Kidney glomerular epithelial cell (primary cell): Measurements from ENCODE around the gene NHSL1.

ENCODE experiments used
- DNase-seq: peaks from one replicate; lab custom pipeline; 2025; lab: John Stamatoyannopoulos, UW

Gene NHSL1

DNA sequence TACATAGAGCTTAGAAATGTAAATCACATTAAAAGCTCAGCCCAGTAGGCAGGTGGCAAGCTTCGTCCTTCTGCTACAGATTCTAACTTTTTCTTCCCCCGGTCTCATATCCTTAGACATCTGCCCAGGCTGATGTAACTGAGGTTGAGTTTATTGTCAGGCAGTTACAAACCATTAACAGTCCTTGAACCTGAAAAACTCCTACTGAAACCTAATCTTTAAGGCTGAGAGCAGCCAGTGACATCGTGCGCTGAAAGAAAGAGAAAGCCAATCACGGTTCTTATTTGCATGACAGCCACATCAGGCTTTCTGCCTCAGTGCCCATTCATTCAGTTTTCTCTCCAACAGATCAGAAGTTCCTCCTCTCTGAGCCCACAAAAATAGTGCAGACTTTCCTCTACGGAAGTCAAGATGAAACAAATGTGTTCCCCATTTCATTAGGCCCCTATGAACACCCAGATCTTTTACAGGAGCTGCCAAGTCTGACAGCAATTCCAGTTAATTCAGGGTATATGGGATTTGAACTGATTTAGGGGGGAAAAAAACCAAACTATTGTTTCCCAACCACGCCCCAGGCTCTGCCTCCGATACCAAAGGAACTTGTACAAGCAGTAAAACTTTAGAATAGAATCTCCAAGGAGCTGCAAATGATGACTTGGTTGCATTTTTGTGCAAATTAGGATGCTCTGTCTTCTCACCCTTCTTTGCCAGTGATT is at the start of gene NHSL1:
TSS of gene NHSL1 (minus strand) at position 192 of the 716 bp plus-strand sequence. CDS start 204 bp downstream, outside the sequence.
- peak; percentile 80 for DNase-seq

DNA sequence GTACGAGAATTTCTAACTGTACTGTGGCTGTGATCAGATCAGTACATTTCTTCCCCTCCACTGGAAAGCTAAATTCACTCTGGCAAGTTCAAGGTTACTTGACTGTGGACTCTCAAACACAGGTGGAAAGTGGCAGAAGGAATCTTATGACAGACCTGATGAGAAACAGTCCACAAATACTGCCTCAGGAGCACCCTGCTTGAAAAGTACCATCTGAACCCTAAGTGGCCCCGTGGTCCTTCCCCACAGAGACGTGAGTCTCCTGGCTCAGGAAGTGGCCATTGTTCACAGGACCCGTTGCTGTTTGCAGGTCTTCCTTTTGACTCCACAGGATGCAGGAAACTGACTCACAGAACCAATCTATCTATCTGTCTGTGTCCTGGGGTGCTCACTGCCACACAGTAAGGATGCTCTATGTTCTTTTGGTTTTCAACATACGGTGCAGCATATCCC is 47.5 kb upstream of the NHSL1 start:
- DNase-seq = no peak

DNA sequence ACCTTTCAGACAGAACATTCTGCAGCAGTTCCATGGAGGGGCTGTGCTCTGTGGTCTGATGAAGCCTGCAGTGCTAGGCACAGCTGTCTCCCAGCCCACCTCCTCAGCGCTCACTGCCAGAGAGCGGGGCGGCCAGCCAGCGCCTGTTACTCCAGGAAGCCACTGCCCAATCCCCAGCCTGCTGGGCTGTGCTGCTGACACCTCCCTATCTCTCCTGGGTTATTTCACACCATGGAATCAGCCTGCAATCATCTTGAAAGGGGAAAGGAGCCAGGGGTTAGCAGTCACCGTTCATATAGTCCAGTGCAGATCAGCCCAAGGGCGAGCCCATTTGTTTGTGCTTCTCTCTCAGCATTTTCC is 46.3 kb upstream of the NHSL1 start:
- no peak for DNase-seq

DNA sequence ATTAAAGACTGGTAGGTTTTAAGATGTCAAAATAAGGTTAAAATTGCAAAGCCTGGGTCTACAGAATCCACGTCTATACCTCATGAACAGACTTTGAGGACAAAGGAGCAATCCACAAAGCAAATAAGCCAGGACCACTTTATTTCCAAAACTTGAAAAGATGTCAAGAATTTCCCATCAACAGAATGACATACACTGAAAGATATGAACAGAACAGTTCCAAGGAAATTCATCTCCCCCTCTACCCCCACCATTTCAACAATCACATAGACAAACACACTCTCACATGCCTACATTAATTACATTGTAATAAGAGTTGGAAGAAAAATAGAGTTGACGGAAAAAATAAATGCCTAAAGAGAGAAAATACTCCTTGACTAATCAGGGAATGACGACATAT is 45.2 kb upstream of the NHSL1 start:
- no peak for DNase-seq

DNA sequence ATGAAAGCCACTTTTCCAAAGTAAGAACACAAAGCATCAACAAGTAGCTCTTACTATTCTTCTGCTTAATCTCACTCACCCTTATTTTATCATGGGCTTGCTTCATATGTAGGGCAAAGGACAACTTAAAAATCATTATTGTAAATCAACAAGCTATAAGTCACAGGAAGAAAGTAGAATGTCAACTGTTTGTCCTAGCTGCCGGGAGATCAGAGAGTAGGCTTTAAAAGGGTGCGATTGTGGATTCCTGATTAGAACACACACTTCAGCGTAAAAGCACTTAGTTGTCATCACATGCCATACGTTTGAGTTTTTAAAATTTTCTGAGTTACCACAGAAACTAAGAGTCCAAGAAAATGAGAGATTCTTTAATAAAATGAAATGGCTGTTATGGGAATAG is 44.4 kb upstream of the NHSL1 start:
- DNase-seq = no peak

- DNase-seq = no peak
Measured at GRCh38 chr6:138541823-138542481, 42.7 kb upstream of the NHSL1 start.

DNA sequence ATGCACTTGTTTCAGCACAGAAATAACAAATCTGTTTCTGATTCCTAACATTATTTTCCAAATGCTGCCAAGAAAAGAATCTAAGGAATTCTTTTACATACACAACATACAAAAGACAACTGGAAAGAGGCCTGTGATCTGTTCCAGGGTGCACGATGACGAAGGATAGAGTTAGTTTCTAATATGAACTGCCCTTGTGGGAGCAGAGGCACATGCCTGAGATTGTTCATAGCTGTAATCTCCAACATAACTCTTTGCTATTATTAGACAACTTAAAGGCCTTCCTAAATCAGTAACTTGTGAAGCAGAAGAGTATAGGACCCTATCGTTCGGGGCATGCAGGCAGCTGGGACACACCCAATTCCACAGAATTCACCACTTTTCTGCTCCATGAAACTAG is 41.2 kb upstream of the NHSL1 start:
- no peak for DNase-seq

GRCh38 chr6:138539876-138540275 is 40.6 kb upstream of the NHSL1 start:
- DNase-seq = no peak

DNA sequence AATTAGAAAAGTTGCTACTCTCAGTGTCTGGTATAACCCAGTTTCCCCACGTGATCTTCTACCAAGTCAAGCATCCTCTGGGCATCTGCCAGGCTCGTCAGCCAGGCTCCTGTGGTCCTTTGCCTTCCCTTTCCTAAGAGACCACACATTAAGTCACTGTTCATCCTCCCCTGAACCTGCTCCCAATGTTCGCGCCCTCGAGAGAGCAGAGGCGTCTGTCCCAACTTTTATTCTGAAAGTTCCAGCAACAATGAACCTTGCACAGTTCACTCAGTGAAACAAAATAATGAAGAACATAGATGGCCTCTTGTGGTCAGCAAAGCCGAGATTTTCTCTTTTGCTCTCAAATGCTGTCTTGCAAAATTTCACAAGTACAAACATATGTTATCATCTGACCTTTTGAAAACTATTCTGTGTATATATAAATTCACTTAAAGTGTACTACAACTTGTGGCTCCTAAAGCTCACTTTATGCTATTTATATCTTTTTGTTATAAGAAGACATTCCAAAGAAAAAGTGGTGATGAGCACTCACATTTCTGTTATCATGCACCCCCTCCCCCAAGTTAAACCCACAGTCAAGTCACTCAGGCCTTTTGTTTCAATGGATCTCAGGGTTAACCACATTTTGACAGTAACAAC is 39.2 kb upstream of the NHSL1 start:
- DNase-seq = no peak

- DNase-seq = no peak
Measured at GRCh38 chr6:138537106-138537505, 37.8 kb upstream of the NHSL1 start.

DNA sequence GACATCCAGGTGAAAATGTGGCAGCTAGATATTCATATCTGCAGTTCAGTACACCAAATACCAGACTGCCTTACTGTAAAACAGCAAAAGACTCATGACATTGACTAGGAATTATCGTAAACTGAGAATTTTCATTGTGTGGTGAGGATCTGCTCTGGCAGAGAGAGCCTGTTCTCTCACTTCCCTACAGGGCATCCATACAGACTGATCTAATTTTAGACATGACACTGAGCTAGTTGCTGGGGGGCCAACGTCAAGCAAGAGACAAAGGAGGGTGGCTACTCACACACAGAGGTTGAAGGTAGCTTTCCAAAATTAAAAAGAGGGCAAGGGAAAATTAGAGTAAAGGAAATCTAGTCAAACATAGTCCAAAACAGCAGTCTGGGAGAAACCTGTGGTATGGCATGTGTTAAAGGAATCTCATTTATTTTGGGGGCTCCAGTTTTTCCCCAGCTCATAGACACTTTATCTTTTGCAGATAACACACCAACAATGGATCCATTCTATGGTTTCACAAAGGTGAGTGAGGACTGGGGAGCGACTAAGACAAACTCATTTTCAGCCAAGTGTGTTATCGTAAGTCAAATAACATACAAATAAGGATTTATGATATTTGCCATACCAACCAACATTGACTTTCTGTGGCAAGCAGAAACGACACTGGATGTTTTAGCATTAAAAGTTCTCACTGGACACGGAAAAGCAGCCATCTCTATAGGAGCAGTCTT is 36.6 kb upstream of the NHSL1 start:
- no peak for DNase-seq

GRCh38 chr6:138533667-138534066 is 34.4 kb upstream of the NHSL1 start:
- DNase-seq = no peak

DNA sequence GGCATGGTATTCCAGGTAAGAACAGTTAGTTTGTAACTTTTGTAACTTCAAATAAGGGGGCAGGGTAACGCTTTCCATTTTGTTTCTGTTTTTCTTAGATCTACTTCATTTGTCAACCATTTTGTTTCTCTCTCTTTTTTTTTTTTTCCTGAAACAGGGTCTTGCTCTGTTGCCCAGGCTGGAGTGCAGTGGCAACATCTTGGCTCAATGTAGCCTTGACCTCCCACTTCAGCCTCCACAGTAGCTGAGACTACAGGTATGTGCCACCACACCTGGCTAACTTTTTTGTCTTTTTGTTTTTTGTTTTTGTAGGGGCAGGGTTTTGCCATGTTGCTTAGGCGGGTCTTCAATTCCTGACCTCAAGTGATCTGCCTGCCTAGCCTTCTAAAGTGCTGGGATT is 32.1 kb upstream of the NHSL1 start:
- no peak for DNase-seq

GRCh38 chr6:138529478-138529877 is 30.2 kb upstream of the NHSL1 start:
- DNase-seq = no peak

DNA sequence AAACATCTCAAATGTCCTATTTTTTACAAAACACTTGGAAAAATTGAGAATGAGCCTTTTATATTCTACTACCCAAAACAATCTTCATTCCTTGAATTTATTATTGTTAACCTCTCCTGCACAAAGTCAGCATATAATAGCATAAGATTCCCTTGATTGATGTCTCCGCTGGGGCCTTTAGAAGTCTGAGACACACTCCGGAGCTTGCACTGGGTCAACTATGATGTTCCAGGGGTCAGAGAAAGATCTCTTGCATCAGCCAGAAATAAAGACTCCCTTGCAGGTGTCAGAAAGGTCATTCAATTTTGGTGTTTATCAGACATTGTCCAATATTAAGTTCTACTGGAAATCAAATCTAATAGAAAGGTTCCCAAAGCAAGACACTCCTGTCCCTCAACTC is 29.7 kb upstream of the NHSL1 start:
- DNase-seq = no peak

DNA sequence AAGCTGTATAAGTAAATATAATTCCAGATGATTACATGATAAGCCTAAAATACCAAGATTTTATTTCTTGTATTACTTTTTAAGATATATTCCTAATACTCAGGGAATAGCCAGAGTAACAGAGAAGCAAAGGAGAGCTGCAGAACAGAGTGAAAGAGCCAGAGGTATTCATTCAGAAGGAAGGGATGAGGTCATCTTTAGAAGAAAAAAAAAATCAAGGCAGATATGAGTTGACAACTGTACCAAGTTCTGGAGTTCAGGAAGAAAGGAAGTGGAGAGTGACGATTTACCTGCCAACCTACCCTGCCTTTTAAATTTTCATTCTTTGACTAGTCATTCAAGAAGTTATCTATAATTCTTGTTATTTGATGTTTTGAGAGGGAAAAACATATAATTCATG is 28.8 kb upstream of the NHSL1 start:
- no peak for DNase-seq

- DNase-seq = no peak
Measured at GRCh38 chr6:138527411-138528088, 28.3 kb upstream of the NHSL1 start.

DNA sequence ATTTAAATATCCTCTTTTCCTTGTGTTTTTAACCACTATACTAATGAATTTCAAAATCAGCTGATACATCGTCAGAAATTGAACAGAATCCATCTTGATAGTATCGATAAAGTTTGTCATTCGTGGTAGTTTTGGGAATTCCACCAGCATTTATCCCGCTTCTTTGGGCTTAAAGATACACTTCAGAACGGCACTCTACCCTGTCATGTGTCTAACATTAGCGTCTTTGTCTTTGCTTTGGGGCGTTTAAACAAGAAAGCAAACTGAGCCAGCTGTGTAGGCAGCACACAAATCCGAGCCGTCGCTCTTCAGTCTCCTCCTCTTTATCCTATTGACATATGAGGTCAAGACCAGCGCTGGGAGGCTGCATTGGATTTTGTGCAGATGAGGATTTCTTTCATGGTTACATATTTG is 27.5 kb upstream of the NHSL1 start:
- no peak for DNase-seq

GRCh38 chr6:138525355-138525754 is 26.1 kb upstream of the NHSL1 start:
- no peak for DNase-seq

DNA sequence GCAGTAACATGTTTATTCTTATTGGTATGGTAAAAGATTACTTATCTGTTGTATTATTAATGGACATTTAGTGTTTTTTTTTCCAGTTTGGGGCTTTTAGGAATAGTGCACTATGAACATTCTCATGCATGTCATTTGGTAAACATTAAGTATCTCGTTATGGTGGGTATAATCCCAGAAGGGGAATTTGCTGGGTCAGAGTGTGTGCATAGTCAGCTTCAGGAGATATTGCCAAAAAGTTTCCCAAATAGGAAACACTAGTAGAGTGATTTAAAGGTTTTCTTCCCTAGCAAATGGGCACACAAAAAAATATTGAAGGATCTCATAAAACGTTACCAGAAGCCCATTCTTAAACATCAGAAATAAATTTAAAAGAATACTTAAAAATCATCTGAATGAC is 25.2 kb upstream of the NHSL1 start:
- no peak for DNase-seq

DNA sequence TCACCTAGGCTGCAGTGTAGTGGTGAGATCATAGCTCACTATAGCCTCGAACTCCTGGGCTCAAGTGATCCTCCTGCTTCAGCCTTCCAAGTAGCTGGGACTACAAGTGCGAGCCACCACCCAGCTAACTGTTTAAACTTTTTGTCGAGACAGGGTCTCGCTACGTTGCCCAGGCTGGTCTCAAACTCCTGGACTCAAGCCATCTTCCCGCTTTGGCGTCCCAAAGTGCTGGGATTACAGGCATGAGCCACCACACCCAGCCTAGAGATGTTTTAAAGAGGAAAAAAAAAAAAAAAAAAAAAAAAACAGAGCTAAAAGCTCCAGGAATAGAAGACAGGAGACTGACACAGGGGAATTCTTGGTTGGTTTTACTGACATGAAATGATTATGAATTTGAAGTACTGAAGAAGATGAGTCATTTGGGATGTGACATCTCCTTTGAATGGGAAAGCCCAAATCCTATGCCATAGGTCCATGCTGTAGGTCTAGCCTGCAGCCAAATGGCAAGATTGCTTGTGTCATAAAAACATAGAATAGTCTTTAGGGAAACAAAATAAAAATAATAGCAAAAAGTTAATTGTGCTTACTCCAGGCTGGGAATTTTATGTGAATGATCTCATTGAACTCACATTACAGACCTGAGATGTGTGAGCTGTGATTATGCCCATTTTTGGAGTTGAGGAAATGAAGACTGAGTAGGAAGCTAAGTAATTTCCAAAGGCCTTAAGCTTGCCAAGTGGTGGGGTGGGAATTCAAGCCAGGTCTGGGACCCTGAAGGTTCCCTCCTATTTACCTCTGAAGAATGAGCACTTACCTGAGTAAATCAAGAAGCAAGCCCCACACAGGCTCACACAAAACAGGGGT is 24.3 kb upstream of the NHSL1 start:
- no peak for DNase-seq
